GM19023 (cell line): ENCODE measurements around the gene UTS2R.
"Not testable (repeated sequence)": the region's sequence is repeated elsewhere in the genome, so short reads cannot be mapped to it uniquely, and the experiment has no call there.

Source experiments
- ATAC-seq: cut with Tn5 transposase; IDR thresholded peaks from one replicate; pipeline ENCODE4 v1.9.1; 2021; ENCODE audit warnings: mild to moderate bottlenecking, moderate library complexity; ENCODE audit not compliant: unreplicated experiment

UTS2R gene

DNA sequence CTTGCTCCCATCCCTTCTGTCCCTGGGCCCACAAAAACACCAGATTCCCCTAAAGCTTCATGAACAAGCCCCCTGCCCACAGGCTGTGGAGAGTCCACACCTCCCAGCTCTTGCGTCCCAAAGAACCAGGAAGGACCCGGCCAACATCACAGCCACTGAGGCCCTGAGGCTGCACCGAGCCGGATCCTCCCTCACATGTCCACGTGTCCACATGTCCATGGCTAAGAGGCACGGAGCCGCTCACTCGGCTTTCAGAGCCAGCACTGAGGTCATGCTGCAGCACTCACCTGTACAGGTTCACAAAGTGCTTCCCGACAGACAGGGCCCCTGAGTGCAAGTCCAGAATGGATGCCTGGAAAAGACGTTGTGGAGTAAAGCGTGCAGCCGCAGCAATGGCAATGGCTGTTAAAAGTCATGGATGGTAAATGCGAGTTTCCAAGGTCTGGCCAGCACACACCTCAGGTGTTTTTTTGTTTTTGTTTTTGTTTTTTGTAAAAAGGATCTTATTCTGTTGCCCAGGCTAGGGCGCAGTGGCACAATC, 34.6 kb downstream of the UTS2R start:
- ATAC-seq: no peak

GRCh38 chr17:82407255-82407654, 35.7 kb downstream of the UTS2R start:
- ATAC-seq: no peak

DNA sequence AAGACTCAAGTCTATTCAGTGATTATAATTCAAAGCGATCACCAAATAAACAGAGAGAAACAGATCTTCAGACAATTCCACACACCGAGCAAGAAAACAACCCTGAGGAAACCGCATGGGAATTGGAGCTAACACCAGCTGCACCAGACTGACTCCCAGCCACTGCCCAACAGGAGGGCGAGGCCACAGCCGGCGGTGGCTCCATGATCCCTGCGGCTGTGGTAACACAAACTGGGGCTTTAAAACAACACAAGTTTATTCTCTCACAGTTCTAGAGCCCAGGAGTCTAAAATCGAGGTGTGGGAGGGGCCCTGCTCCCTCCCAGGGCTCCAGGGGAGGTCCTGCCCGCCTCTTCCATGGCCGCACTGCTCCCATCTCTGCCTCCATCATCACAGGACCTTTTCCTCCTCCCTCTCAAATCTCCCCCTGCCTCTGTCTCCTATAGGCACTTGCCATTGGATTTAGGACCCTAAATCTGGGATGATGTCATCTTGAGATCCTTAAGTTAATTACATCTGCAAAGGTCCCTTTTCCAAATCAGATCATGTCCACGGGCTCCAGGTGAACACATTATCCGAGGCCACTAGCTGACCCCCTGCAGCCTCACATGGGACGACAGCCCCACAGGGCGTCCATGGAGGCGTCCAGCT, 36.8 kb downstream of the UTS2R start:
- ATAC-seq: no peak

- ATAC-seq: no peak
These were observed 37.4 kb downstream of the UTS2R start for GRCh38 chr17:82408938-82409318.

- ATAC-seq: no peak
These were observed 38.6 kb downstream of the UTS2R start for GRCh38 chr17:82410014-82410716.

GRCh38 chr17:82411396-82412053, 40.0 kb downstream of the UTS2R start:
- ATAC-seq: no peak

DNA sequence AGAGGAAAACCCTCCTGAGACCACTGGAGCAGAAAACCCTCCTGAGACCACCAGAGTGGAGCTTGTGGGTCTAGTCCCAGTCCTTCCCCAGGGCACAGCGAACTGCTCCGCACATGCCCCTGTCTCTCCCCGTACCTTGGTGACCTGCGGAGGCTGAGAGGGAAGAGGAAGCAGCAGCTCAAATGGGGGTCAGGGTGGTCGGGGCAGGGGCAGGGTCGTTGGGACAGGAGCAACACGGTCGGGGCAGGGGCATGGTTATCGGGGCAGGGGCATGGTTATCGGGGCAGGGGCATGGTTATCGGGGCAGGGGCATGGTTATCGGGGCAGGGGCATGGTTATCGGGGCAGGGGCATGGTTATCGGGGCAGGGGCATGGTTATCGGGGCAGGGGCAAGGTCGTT, 40.5 kb downstream of the UTS2R start:
- ATAC-seq: not testable (repeated sequence)

GRCh38 chr17:82412535-82413520, 41.3 kb downstream of the UTS2R start:
- ATAC-seq: no peak

DNA sequence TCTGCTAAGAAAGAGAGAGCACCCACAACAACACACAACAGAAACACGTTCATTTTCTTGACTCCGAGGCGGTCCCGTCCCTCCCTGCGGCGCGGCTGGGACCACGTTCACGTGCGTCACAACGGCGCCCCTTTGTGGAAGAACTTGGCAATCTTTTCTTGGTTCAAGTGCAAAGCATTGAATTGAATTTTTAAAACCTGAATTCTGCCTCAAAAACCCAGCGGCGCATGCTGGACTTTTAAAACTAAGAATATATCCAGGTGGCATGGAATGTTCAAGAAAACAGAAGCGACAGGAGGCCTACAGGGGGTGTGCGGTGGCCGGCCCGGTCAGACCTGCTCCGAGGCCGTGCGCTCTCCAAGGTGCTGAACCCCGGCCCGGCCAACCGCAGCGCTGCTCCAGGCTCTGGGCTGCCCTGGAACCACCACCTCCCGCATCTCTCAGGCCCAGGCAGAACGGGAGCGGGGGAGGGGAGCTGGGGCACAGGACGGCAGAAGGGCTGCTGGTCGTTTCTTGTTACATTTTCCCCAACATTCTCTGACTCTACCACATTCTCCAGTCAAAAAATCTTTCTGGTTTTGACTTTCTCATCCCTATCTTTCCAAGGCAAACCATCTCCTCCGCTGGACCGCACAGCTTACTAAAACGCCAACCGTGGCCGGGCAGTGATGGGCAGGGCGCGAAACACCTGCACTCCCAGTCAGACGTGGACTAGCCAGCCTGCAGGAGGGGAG, 43.1 kb downstream of the UTS2R start:
- ATAC-seq: no peak

DNA sequence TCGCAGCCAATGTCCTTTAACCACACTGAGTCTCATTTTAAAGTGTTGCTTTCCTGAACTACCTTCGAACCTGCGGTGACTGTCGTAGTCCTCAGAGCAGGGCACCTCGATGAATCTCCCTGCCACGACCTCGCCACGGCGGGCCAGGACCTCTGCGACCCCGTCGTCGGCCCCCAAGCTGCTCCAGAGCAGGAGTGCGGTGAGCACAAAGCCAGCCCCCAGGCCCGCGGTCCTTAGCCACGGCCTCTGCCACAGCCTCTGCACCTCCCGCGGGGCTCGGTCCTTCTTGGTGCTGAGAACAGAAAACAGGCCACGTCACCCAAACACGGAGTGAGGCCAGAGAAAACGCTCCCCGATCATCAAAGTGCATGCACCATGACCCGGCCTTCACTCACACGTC, 43.8 kb downstream of the UTS2R start:
- no peak for ATAC-seq

GRCh38 chr17:82415786-82416185, 44.2 kb downstream of the UTS2R start:
- ATAC-seq: no peak

GRCh38 chr17:82416264-82416663, 44.7 kb downstream of the UTS2R start:
- ATAC-seq: no peak

- no peak for ATAC-seq
These were observed 45.2 kb downstream of the UTS2R start for GRCh38 chr17:82416771-82417170.

DNA sequence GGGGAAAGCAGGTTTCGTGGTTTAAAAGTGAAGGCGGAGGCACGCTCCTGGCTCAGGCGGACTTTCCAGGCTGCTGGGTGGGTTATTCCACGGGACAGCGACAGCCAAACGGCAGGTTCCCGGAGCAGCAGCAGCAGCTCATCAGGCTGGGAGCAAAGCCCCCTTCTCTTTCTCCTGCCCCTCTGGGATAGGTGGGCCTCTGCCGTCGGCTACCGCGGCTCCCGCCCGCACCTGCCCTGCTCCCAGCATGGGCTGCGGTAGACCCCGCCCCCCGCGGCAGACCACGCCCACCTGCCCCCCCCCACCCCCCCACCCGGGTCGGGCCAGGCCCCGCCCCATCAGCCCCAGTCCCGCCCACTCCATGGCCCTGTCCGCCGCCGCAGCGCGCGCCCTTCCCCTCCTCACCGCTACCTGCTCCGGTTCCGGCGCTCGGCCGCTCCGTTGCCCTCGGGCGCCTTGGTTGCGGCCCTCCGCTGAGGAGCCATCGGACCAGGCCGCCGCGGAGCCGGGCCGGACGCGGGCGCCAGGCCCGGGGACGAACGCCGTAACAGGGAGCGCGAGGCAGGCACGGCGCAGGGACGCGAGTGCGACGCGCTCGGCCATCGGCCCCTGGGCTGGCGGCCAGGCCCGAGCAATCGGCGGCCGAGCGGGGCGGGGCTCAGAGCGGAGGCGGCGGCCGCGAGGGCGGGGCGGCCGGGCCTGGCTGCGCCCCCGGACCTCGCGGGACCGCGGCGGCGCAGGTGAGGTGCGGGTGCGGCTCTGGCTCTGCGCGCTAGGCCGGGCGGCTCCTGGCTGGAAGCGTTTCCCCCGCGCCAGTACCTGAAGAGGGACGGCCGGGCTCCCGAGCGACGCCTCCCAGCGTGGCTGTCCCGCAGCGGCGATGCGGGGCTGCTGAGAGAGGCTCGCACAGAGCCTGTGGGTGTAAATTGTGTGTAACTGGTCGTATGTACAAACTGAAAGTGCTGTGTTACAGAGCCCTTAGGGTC, 46.7 kb downstream of the UTS2R start, which contains the start of the genes HEXD and OGFOD3:
Gene HEXD, plus strand, starts transcription at position 347 of the 986 bp plus-strand sequence. CDS start 1,453 bp downstream, outside the sequence.
Gene OGFOD3, minus strand, starts transcription at position 586 of the 986 bp plus-strand sequence. Its CDS starts 101 bp downstream, at position 485.
- peak; percentile 85 for ATAC-seq

- ATAC-seq: no peak
These were observed 48.0 kb downstream of the UTS2R start for GRCh38 chr17:82419540-82419939.

GRCh38 chr17:82424001-82424862, 52.7 kb downstream of the UTS2R start:
- no peak for ATAC-seq

DNA sequence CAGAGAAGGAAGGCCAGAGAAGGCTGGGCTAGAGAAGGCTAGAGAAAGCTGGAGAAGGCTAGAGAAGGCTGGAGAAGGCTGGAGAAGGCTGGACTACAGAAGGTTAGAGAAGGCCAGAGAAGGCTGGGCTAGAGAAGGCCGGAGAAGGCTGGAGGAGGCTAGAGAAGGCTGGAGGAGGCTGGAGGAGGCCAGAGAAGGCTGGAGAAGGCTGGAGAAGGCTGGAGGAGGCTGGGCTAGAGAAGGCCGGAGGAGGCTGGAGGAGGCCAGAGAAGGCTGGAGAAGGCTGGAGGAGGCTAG, 53.2 kb downstream of the UTS2R start:
- no peak for ATAC-seq
